ENCODE measurements around the gene SOS2.

SOS2 gene

DNA sequence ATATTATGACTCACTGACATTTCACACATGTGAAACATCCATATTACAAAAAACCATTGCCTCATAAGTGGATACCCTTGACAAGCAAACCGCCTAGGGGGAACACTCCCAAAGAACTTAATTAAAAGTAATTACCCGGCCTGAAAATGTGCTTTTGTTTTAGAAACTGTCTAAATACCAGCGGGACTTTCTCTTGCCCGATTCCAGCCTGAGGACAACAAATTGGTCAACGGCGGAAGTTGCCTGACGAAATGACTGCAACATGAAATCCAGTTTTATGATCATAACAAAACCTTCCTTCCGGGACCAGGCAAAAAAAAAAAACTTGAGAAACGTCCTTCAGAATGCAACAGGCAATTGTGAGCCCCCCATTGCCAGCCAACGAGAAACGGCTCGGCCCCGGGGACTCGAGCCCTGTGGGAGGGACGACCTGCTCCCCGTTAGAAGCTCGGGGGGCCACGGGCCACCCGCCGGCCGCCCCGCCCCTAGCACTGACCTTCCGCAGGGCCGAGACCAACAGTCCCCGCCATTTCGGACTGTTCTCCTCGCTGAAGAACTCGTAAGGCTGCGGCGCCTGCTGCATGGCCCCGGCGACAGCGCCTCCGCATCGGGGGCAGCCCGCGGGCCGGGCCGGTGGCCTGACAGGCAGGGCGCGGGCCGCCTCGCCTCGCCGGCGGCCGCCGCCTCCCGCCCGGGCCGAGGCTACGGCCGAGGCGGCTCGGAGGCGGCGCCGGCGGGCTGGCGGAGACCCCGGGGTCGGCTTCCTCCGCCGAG is 490 bp downstream of the SOS2 start:
- ATAC-seq: peak; percentile 12; the same call in 2 of the 3 replicates
- TF ChIP-seq PPARA (CRISPR knock-in tag; IDR thresholded peaks at IDR 0.05; ENCODE audit: borderline replicate concordance) (no peak), BACH2 (CRISPR knock-in tag; IDR thresholded peaks at IDR 0.05; ENCODE audit: borderline replicate concordance) (no peak), ZNF8 (CRISPR knock-in tag; IDR thresholded peaks at IDR 0.05) (no peak), ZFP3 (CRISPR knock-in tag; IDR thresholded peaks at IDR 0.05) (no peak), ZNF565 (CRISPR knock-in tag; conservative IDR thresholded peaks at IDR 0.05; ENCODE audit: low read depth) (no peak), TCF4 (CRISPR knock-in tag; IDR thresholded peaks at IDR 0.05; ENCODE audit: borderline replicate concordance) (no peak), GLIS3 (CRISPR knock-in tag; IDR thresholded peaks at IDR 0.05) (no peak), RARB (CRISPR knock-in tag; IDR thresholded peaks at IDR 0.05) (no peak)
- TF ChIP-seq, protein P1, sequence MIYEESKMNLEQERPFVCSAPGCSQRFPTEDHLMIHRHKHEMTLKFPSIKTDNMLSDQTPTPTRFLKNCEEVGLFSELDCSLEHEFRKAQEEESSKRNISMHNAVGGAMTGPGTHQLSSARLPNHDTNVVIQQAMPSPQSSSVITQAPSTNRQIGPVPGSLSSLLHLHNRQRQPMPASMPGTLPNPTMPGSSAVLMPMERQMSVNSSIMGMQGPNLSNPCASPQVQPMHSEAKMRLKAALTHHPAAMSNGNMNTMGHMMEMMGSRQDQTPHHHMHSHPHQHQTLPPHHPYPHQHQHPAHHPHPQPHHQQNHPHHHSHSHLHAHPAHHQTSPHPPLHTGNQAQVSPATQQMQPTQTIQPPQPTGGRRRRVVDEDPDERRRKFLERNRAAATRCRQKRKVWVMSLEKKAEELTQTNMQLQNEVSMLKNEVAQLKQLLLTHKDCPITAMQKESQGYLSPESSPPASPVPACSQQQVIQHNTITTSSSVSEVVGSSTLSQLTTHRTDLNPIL (CRISPR knock-in tag; IDR thresholded peaks at IDR 0.05; ENCODE audit: low read depth): no peak
- TF ChIP-seq, protein P2, sequence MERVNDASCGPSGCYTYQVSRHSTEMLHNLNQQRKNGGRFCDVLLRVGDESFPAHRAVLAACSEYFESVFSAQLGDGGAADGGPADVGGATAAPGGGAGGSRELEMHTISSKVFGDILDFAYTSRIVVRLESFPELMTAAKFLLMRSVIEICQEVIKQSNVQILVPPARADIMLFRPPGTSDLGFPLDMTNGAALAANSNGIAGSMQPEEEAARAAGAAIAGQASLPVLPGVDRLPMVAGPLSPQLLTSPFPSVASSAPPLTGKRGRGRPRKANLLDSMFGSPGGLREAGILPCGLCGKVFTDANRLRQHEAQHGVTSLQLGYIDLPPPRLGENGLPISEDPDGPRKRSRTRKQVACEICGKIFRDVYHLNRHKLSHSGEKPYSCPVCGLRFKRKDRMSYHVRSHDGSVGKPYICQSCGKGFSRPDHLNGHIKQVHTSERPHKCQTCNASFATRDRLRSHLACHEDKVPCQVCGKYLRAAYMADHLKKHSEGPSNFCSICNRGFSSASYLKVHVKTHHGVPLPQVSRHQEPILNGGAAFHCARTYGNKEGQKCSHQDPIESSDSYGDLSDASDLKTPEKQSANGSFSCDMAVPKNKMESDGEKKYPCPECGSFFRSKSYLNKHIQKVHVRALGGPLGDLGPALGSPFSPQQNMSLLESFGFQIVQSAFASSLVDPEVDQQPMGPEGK (CRISPR knock-in tag; IDR thresholded peaks at IDR 0.05; ENCODE audit: borderline replicate concordance): no peak

DNA sequence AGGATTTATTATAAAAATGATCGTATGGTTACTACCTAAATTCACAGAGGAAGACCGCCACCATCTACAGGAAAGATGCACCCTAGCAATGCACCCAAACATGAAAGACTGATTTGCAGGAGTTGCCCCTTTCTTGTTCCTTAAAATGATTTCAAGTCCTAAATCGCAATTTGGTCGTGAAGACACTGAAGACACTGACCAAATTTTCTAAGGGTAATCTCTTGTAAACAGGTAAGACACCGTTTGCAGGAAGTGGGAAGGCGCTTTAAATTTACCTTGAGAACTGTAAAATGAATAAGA is 1.0 kb downstream of the SOS2 start:
- ATAC-seq: no peak
- no peak for TF ChIP-seq TCF4 (CRISPR knock-in tag; IDR thresholded peaks at IDR 0.05; ENCODE audit: borderline replicate concordance)
- no peak for TF ChIP-seq BACH2 (CRISPR knock-in tag; IDR thresholded peaks at IDR 0.05; ENCODE audit: borderline replicate concordance)
- TF ChIP-seq, protein P3, sequence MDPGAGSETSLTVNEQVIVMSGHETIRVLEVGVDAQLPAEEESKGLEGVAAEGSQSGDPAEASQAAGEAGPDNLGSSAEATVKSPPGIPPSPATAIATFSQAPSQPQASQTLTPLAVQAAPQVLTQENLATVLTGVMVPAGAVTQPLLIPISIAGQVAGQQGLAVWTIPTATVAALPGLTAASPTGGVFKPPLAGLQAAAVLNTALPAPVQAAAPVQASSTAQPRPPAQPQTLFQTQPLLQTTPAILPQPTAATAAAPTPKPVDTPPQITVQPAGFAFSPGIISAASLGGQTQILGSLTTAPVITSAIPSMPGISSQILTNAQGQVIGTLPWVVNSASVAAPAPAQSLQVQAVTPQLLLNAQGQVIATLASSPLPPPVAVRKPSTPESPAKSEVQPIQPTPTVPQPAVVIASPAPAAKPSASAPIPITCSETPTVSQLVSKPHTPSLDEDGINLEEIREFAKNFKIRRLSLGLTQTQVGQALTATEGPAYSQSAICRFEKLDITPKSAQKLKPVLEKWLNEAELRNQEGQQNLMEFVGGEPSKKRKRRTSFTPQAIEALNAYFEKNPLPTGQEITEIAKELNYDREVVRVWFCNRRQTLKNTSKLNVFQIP (CRISPR knock-in tag; IDR thresholded peaks at IDR 0.05; ENCODE audit: borderline replicate concordance, low read depth): no peak
- TF ChIP-seq ZC3H10 (CRISPR knock-in tag; IDR thresholded peaks at IDR 0.05): no peak
- TF ChIP-seq CSDC2 (CRISPR knock-in tag; IDR thresholded peaks at IDR 0.05): no peak

DNA sequence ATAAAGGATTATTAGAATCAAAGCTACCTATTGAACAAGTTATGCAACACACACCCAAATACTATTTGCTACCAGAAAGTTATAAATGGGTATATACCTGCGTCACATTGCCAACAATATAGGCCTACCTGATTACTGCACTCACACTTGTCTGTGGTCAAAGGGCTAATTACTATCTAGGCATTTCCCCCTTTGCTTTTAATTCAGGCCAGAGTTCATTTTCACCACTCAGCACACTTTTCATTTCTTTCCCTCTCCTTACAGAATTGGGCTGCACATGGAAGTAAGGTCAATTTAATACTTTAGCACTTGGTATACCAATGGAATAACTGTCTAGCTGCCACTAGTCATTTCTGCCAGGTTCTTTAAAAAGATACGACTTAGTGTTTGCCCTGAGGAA is 1.7 kb downstream of the SOS2 start:
- TF ChIP-seq OSR1 (CRISPR knock-in tag; IDR thresholded peaks at IDR 0.05): no peak
- no peak for TF ChIP-seq TCF4 (CRISPR knock-in tag; IDR thresholded peaks at IDR 0.05; ENCODE audit: borderline replicate concordance)
- no peak for TF ChIP-seq ESRRG (CRISPR knock-in tag; IDR thresholded peaks at IDR 0.05)
- no peak for TF ChIP-seq ZNF8 (CRISPR knock-in tag; IDR thresholded peaks at IDR 0.05)
- no peak for TF ChIP-seq SNAI2 (CRISPR knock-in tag; IDR thresholded peaks at IDR 0.05)
- TF ChIP-seq, protein P1 (CRISPR knock-in tag; IDR thresholded peaks at IDR 0.05; ENCODE audit: low read depth): no peak
- no peak for TF ChIP-seq BACH2 (CRISPR knock-in tag; IDR thresholded peaks at IDR 0.05; ENCODE audit: borderline replicate concordance)
- TF ChIP-seq ZC3H10 (CRISPR knock-in tag; IDR thresholded peaks at IDR 0.05): no peak
- no peak for TF ChIP-seq ZFP30 (CRISPR knock-in tag; IDR thresholded peaks at IDR 0.05)
- TF ChIP-seq TOX (CRISPR knock-in tag; IDR thresholded peaks at IDR 0.05; ENCODE audit: borderline replicate concordance): no peak
- ATAC-seq: no peak

DNA sequence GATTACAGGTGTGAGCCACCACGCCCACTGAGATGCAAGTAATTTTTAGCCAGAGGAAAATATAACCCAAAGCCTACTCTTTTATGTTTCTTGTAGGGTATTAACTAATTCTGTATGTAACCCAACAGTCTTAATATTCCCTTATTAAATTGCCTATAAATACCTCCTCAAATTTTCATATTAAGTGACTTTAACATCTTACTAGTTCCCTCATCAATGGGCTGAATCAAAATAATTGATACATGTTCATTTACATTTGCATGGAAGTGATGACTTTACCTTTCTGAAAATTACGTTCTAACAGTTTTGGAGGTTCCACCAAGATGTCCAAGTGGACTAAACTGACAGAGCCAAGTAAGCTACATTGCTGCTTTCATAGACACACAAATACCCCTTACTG is 3.1 kb downstream of the SOS2 start:
- no peak for ATAC-seq
- no peak for TF ChIP-seq BACH2 (CRISPR knock-in tag; IDR thresholded peaks at IDR 0.05; ENCODE audit: borderline replicate concordance)
- TF ChIP-seq, protein P3 (CRISPR knock-in tag; IDR thresholded peaks at IDR 0.05; ENCODE audit: borderline replicate concordance, low read depth): no peak
- TF ChIP-seq ISL1 (CRISPR knock-in tag; IDR thresholded peaks at IDR 0.05): no peak
- TF ChIP-seq ZNF565 (CRISPR knock-in tag; conservative IDR thresholded peaks at IDR 0.05; ENCODE audit: low read depth): no peak
- TF ChIP-seq ESRRG (CRISPR knock-in tag; IDR thresholded peaks at IDR 0.05): no peak
- TF ChIP-seq, protein P4, sequence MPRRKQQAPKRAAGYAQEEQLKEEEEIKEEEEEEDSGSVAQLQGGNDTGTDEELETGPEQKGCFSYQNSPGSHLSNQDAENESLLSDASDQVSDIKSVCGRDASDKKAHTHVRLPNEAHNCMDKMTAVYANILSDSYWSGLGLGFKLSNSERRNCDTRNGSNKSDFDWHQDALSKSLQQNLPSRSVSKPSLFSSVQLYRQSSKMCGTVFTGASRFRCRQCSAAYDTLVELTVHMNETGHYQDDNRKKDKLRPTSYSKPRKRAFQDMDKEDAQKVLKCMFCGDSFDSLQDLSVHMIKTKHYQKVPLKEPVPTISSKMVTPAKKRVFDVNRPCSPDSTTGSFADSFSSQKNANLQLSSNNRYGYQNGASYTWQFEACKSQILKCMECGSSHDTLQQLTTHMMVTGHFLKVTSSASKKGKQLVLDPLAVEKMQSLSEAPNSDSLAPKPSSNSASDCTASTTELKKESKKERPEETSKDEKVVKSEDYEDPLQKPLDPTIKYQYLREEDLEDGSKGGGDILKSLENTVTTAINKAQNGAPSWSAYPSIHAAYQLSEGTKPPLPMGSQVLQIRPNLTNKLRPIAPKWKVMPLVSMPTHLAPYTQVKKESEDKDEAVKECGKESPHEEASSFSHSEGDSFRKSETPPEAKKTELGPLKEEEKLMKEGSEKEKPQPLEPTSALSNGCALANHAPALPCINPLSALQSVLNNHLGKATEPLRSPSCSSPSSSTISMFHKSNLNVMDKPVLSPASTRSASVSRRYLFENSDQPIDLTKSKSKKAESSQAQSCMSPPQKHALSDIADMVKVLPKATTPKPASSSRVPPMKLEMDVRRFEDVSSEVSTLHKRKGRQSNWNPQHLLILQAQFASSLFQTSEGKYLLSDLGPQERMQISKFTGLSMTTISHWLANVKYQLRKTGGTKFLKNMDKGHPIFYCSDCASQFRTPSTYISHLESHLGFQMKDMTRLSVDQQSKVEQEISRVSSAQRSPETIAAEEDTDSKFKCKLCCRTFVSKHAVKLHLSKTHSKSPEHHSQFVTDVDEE (CRISPR knock-in tag; IDR thresholded peaks at IDR 0.05): no peak
- TF ChIP-seq ZC3H10 (CRISPR knock-in tag; IDR thresholded peaks at IDR 0.05): no peak
- TF ChIP-seq RARB (CRISPR knock-in tag; IDR thresholded peaks at IDR 0.05): no peak
- TF ChIP-seq CSDC2 (CRISPR knock-in tag; IDR thresholded peaks at IDR 0.05): no peak
- no peak for TF ChIP-seq GLIS3 (CRISPR knock-in tag; IDR thresholded peaks at IDR 0.05)
- TF ChIP-seq TOX (CRISPR knock-in tag; IDR thresholded peaks at IDR 0.05; ENCODE audit: borderline replicate concordance): no peak
